ENCODE data around the gene DSG3. TPM values are rescaled to one million over a fixed set of nuclear protein-coding genes. Genes with fewer than 3 reads are reported as not detected.

The DSG3 gene
- total RNA-seq, 1 donor from 2014 or later = not detected

- ATAC-seq (no peak), DNase-seq (ENCODE audit: missing footprints) (no peak)
- intact Hi-C loops (cut with DNase I) = no loop called here
Measured at GRCh38 chr18:31426871-31427406, 20.6 kb upstream of the DSG3 start.

- intact Hi-C loops (cut with DNase I) = no loop called here
- ATAC-seq (no peak), DNase-seq (ENCODE audit: missing footprints) (no peak)
Measured at GRCh38 chr18:31428211-31428610, 19.3 kb upstream of the DSG3 start.

GRCh38 chr18:31429623-31430022, 17.9 kb upstream of the DSG3 start:
- ATAC-seq (no peak), DNase-seq (ENCODE audit: missing footprints) (no peak)
- intact Hi-C loops (cut with DNase I) = no loop called here

- no peak for ATAC-seq
- intact Hi-C loops (cut with DNase I) = no loop called here
Measured at GRCh38 chr18:31430072-31430471, 17.5 kb upstream of the DSG3 start.

GRCh38 chr18:31430554-31430953, 17.0 kb upstream of the DSG3 start:
- no peak for DNase-seq (ENCODE audit: missing footprints)
- no peak for ATAC-seq
- intact Hi-C loops (cut with DNase I) = no loop called here

More at GRCh38 chr18:31430072-31430471, 17.5 kb upstream of the DSG3 start:
- no peak for DNase-seq (ENCODE audit: missing footprints)

GRCh38 chr18:31432316-31432715, 15.2 kb upstream of the DSG3 start:
- DNase-seq (ENCODE audit: missing footprints) (no peak), ATAC-seq (no peak)
- intact Hi-C loops (cut with DNase I) = no loop called here

- no peak for DNase-seq (ENCODE audit: missing footprints)
- ATAC-seq = no peak
- intact Hi-C loops (cut with DNase I) = no loop called here
Measured at GRCh38 chr18:31436825-31437224, 10.7 kb upstream of the DSG3 start.

- ATAC-seq (no peak), DNase-seq (ENCODE audit: missing footprints) (no peak)
- intact Hi-C loops (cut with DNase I) = no loop called here
Measured at GRCh38 chr18:31438402-31438801, 9.1 kb upstream of the DSG3 start.

GRCh38 chr18:31439807-31440325, 7.7 kb upstream of the DSG3 start:
- DNase-seq (ENCODE audit: missing footprints) (no peak), ATAC-seq (no peak)
- intact Hi-C loops (cut with DNase I) = no loop called here

- no peak for ATAC-seq
- intact Hi-C loops (cut with DNase I) = no loop called here
- DNase-seq (ENCODE audit: missing footprints) = no peak
Measured at GRCh38 chr18:31440787-31441186, 6.8 kb upstream of the DSG3 start.

- DNase-seq (ENCODE audit: missing footprints) (no peak), ATAC-seq (no peak)
- intact Hi-C loops (cut with DNase I) = no loop called here
Measured at GRCh38 chr18:31441493-31441892, 6.0 kb upstream of the DSG3 start.

- intact Hi-C loops (cut with DNase I) = no loop called here
- DNase-seq (ENCODE audit: missing footprints) (no peak), ATAC-seq (no peak)
Measured at GRCh38 chr18:31444142-31444541, 3.4 kb upstream of the DSG3 start.

- intact Hi-C loops (cut with DNase I) = no loop called here
- DNase-seq (ENCODE audit: missing footprints) = no peak
- ATAC-seq = no peak
Measured at GRCh38 chr18:31445908-31446307, 1.6 kb upstream of the DSG3 start.

- intact Hi-C loops (cut with DNase I) = no loop called here
Measured at GRCh38 chr18:31446854-31447253, 687 bp upstream of the DSG3 start.

GRCh38 chr18:31450409-31450808, 2.9 kb downstream of the DSG3 start:
- ATAC-seq (no peak), DNase-seq (ENCODE audit: missing footprints) (no peak)
- intact Hi-C loops (cut with DNase I) = no loop called here

More at GRCh38 chr18:31446854-31447253, 687 bp upstream of the DSG3 start:
- DNase-seq (ENCODE audit: missing footprints) = no peak
- ATAC-seq = no peak

- intact Hi-C loops (cut with DNase I) = no loop called here
- ATAC-seq (no peak), DNase-seq (ENCODE audit: missing footprints) (no peak)
Measured at GRCh38 chr18:31451625-31452024, 4.1 kb downstream of the DSG3 start.

- ATAC-seq (no peak), DNase-seq (ENCODE audit: missing footprints) (no peak)
- intact Hi-C loops (cut with DNase I) = no loop called here
Measured at GRCh38 chr18:31454066-31454708, 6.6 kb downstream of the DSG3 start.

GRCh38 chr18:31469629-31470028, 22.1 kb downstream of the DSG3 start:
- ATAC-seq (no peak), DNase-seq (ENCODE audit: missing footprints) (no peak)
- intact Hi-C loops (cut with DNase I) = no loop called here

- DNase-seq (ENCODE audit: missing footprints) (no peak), ATAC-seq (no peak)
- intact Hi-C loops (cut with DNase I) = no loop called here
Measured at GRCh38 chr18:31478688-31479087, 31.1 kb downstream of the DSG3 start.

- intact Hi-C loops (cut with DNase I) = no loop called here
- DNase-seq (ENCODE audit: missing footprints) = no peak
- no peak for ATAC-seq
Measured at GRCh38 chr18:31482051-31482450, 34.5 kb downstream of the DSG3 start.

- DNase-seq (ENCODE audit: missing footprints) (no peak), ATAC-seq (no peak)
- intact Hi-C loops (cut with DNase I) = no loop called here
Measured at GRCh38 chr18:31483396-31483795, 35.9 kb downstream of the DSG3 start.
